Lung (tissue), 11 donors: Measurements from ENCODE around the gene SMIM45.

Source experiments
- ATAC-seq: fragments of 200-7000 bp; cut with Tn5 transposase; one replicate; pipeline ENCODE4 v1.9.1; 2020; ENCODE audit warnings: moderate number of reproducible peaks; ENCODE audit not compliant: insufficient read depth, low FRiP score
- DNase-seq, 3 donors: peaks; one replicate each; pipeline ENCODE4 v3.0.0-alpha.2; 2013 to 2017
- H3K27ac ChIP-seq, 2 donors: one replicate each; pipeline ENCODE4 v1.5.1; 2013; ENCODE audit warnings: mild to moderate bottlenecking in 2 of 2, moderate library complexity in 2 of 2, control low read depth in 1 of 2, inconsistent platforms in 1 of 2, low read depth in 1 of 2, low read length in 1 of 2
- H3K27me3 ChIP-seq, 3 donors: one replicate each; pipeline ENCODE4 v1.5.1; 2013; ENCODE audit warnings: low read length in 2 of 3; ENCODE audit not compliant: control insufficient read depth in 3 of 3, insufficient read depth in 3 of 3
- H3K36me3 ChIP-seq, 4 donors: one replicate each; pipeline ENCODE4 v1.5.1; 2013; ENCODE audit warnings: low read length in 4 of 4, mild to moderate bottlenecking in 1 of 4, moderate library complexity in 1 of 4; ENCODE audit not compliant: control insufficient read depth in 4 of 4, insufficient read depth in 4 of 4
- H3K4me1 ChIP-seq, 5 donors: one replicate each; pipeline ENCODE4 v1.5.1; 2013; ENCODE audit warnings: low read length in 5 of 5, mild to moderate bottlenecking in 2 of 5, moderate library complexity in 1 of 5; ENCODE audit not compliant: control insufficient read depth in 5 of 5, insufficient read depth in 5 of 5
- H3K4me3 ChIP-seq: one replicate; pipeline ENCODE4 v1.5.1; 2013; ENCODE audit warnings: mild to moderate bottlenecking, control low read depth, moderate library complexity
- H3K9ac ChIP-seq, 2 donors: one replicate each; pipeline ENCODE4 v1.5.1; 2013; ENCODE audit warnings: low read length in 2 of 2, control low read depth in 1 of 2; ENCODE audit not compliant: insufficient read depth in 1 of 2
- H3K9me3 ChIP-seq, 4 donors: one replicate each; pipeline ENCODE4 v1.5.1; 2013; ENCODE audit warnings: low read length in 3 of 4, mild to moderate bottlenecking in 1 of 4, moderate library complexity in 1 of 4; ENCODE audit not compliant: control insufficient read depth in 4 of 4, insufficient read depth in 3 of 4
- CTCF ChIP-seq: IDR thresholded peaks from 2 replicates; pipeline ENCODE4 v1.5.1; 2012; ENCODE audit warnings: mild to moderate bottlenecking; ENCODE audit errors: control extremely low read depth, extremely low read depth
- WGBS, 2 donors: extraction: QIAGEN DNeasy Blood & Tissue Kit; methylation state at CpG; one replicate each; pipeline ENCODE4 v1.1.7; 2013; 5-methylcytosine and 5-hydroxymethylcytosine counted together
- donor health status: control.
- donor health status: control.
- donor health status: Bipolar disorder and iron deficiency.
- donor health status: healthy.
- donor health status: DM: yes; HTN: yes; CAD: no.

Gene SMIM45

GRCh38 chr22:41913842-41914534 lies 38.0 kb upstream of the SMIM45 start:
- Histone ChIP-seq H3K9ac (no peak overlapping the region), H3K4me3 (no peak overlapping the region), H3K4me1 (peaks cover 0 to 25% (median 16%) of the 10 kb centered on the region in 5 donors), H3K27ac (no peak overlapping the region), H3K9me3 (no peaks in the 10 kb centered on the region), H3K36me3 (no peaks in the 10 kb centered on the region), H3K27me3 (peaks cover 4 to 68% (median 54%) of the 10 kb centered on the region in 3 donors)
- 3 to 4% methylated on average over 62 to 79 of the region's 79 CpGs for WGBS, 2 donors
- TF ChIP-seq CTCF = no peak
- DNase-seq (no peak), ATAC-seq (no peak)

GRCh38 chr22:41914611-41915034 lies 37.3 kb upstream of the SMIM45 start:
- Histone ChIP-seq H3K9me3 (no peaks in the 10 kb centered on the region), H3K9ac (no peak overlapping the region), H3K27me3 (peaks cover 4 to 65% (median 56%) of the 10 kb centered on the region in 3 donors), H3K4me1 (peaks cover 0 to 29% (median 16%) of the 10 kb centered on the region in 5 donors), H3K27ac (no peak overlapping the region), H3K4me3 (no peak overlapping the region), H3K36me3 (no peaks in the 10 kb centered on the region)
- 1 to 2% methylated on average over 53 to 67 of the region's 67 CpGs for WGBS, 2 donors
- TF ChIP-seq CTCF = no peak
- ATAC-seq = no peak
- no peak for DNase-seq

GRCh38 chr22:41915035-41915785 lies 36.7 kb upstream of the SMIM45 start, which contains the start of gene SHISA8:
Gene SHISA8 (minus strand): TSS chr22:41915074. CDS start chr22:41914667, 407 bp downstream.
- H3K9me3 ChIP-seq = no peaks in the 10 kb centered on the region
- DNase-seq (peak; percentile 61 to 67 (median 66)), ATAC-seq (no peak)
- no peak within 1 kb of the TSS for H3K9ac ChIP-seq
- no peak within 1 kb of the TSS for H3K4me3 ChIP-seq
- 7 to 9% methylated on average over 49 to 63 of the region's 63 CpGs for WGBS, 2 donors
- H3K36me3 ChIP-seq = no peaks in the 10 kb centered on the region
- H3K27me3 ChIP-seq = peaks cover 4 to 67% (median 59%) of the 10 kb centered on the region in 3 donors
- H3K27ac ChIP-seq = no peak within 1 kb of the TSS
- H3K4me1 ChIP-seq = peaks cover 0 to 31% (median 16%) of the 10 kb centered on the region in 5 donors
- TF ChIP-seq CTCF = no peak
